HepG2 (cell line): ENCODE measurements around the gene PHF5A. TPM values are rescaled to one million over a fixed set of nuclear protein-coding genes. Genes with fewer than 3 reads are reported as not detected.

Source experiments
- ADNP ChIP-seq: sonication (generic); formaldehyde crosslinking; IDR thresholded peaks from 2 replicates; pipeline ENCODE4 v1.4.0; 2020; ENCODE audit warnings: missing genetic modification reagents
- GPN1 ChIP-seq: sonication (generic); formaldehyde crosslinking; IDR thresholded peaks from 2 replicates; pipeline ENCODE4 v1.5.1; 2020; ENCODE audit warnings: missing genetic modification reagents, borderline replicate concordance
- NFYB ChIP-seq: sonication (generic); formaldehyde crosslinking; IDR thresholded peaks from 2 replicates; pipeline ENCODE4 v1.4.0; 2020; ENCODE audit warnings: missing genetic modification reagents
- PTBP1 ChIP-seq: fragments of 200-400 bp; formaldehyde crosslinking; IDR thresholded peaks from 2 replicates; pipeline ENCODE4 v1.6.1; 2018; ENCODE audit warnings: low read length, low read depth; ENCODE audit not compliant: poor library complexity, severe bottlenecking
- SALL1 ChIP-seq: sonication (generic); formaldehyde crosslinking; IDR thresholded peaks from 2 replicates; pipeline ENCODE4 v1.8.0; 2022; ENCODE audit warnings: mild to moderate bottlenecking, missing genetic modification reagents
- ZNF841 ChIP-seq: sonication (generic); formaldehyde crosslinking; IDR thresholded peaks from 2 replicates; pipeline ENCODE4 v1.8.1; 2023; ENCODE audit warnings: missing genetic modification reagents, borderline replicate concordance
- polyA plus RNA-seq, 8 experiments: library from polyadenylated mRNA; depleted of rRNA in 3 of 8; stranded (reverse) in 7 of 8; unstranded in 1 of 8; fragments of >200 nt; fragmentation: Illumina TruSeq in 4 of 8; extraction: Trizol in 4 of 8; gene quantifications; 2 replicates each; pipeline versions ENCODE4 v1.2.1 to v1.2.3, GENCODE V29; 2011 to 2016; ENCODE audit warnings: low read depth in 4 of 8, missing spikeins in 1 of 8, mixed read lengths in 1 of 8; ENCODE audit not compliant: insufficient read depth in 1 of 8
- total RNA-seq, 5 experiments: library from RNA; depleted of rRNA; stranded (reverse); fragments of >200 nt; fragmentation: Illumina TruSeq; extraction: Trizol; gene quantifications; 2 replicates each; pipeline ENCODE4 v1.2.3, GENCODE V29; 2016; ENCODE audit warnings: low read depth in 1 of 5
- TF ChIP-seq, protein P1 (sequence below): IDR thresholded peaks from 2 replicates; pipeline ENCODE4 v1.4.0; 2020; ENCODE audit warnings: mild to moderate bottlenecking, missing genetic modification reagents
- TF ChIP-seq, protein P2 (sequence below): sonication (generic); formaldehyde crosslinking; conservative IDR thresholded peaks from 2 replicates; pipeline ENCODE4 v1.8.0; 2022; ENCODE audit warnings: low read depth, missing genetic modification reagents
- TF ChIP-seq, protein P3 (sequence below): IDR thresholded peaks from 2 replicates; pipeline ENCODE4 v1.6.1; 2012; ENCODE audit warnings: low read length, improper control_type of control experiment
- TF ChIP-seq, protein P4 (sequence below): sonication (generic); formaldehyde crosslinking; IDR thresholded peaks from 2 replicates; pipeline ENCODE4 v1.5.0; 2020; ENCODE audit warnings: mild to moderate bottlenecking, missing genetic modification reagents, borderline replicate concordance

The PHF5A gene
- total and polyA plus RNA-seq, 2 of the 13 experiments (the other 11 are each of a cell fraction or from before 2014, with no cell fraction given), result 56.6 to 105 TPM

DNA sequence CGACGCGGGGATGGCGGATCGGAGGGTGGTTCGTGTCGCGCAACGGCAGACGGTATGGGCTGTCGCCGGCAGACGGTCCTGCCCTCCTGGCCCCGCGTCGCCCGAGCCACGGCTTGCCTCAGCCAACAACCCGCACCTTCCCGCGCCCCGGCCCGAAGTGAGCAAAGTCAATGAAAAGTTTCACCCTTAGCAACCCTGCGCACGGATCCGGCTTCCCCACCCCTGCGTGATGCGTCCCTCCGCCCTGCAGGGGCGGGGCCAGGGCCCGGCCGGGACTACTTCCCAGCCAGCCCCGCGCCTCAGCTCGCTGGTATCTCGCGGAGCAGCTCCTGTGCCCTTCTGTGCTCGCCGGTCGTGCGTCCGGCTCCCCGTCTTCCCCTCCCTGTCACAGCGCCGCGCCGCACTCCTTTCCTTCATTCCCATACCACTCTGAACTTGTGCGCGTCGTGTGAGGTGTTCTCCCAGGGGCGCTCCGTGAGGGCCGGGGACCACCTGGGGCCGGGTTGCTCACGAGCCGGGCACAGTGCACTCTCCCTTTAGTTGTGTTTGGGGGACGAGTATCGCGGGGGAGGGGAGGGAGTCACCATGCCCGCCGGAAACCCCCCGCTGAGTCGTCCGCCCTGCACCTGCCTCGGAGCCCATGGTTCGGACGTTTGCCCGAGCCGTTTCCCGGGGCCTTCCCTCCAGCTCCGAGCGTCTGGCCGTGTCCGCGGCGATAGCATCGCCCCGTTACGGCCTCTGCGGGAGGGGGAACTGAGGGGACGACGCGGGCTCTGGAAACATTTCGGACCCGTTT, 21.7 kb downstream of the PHF5A start, which contains the start of gene TOB2 (continued):
- TF ChIP-seq, protein P1, sequence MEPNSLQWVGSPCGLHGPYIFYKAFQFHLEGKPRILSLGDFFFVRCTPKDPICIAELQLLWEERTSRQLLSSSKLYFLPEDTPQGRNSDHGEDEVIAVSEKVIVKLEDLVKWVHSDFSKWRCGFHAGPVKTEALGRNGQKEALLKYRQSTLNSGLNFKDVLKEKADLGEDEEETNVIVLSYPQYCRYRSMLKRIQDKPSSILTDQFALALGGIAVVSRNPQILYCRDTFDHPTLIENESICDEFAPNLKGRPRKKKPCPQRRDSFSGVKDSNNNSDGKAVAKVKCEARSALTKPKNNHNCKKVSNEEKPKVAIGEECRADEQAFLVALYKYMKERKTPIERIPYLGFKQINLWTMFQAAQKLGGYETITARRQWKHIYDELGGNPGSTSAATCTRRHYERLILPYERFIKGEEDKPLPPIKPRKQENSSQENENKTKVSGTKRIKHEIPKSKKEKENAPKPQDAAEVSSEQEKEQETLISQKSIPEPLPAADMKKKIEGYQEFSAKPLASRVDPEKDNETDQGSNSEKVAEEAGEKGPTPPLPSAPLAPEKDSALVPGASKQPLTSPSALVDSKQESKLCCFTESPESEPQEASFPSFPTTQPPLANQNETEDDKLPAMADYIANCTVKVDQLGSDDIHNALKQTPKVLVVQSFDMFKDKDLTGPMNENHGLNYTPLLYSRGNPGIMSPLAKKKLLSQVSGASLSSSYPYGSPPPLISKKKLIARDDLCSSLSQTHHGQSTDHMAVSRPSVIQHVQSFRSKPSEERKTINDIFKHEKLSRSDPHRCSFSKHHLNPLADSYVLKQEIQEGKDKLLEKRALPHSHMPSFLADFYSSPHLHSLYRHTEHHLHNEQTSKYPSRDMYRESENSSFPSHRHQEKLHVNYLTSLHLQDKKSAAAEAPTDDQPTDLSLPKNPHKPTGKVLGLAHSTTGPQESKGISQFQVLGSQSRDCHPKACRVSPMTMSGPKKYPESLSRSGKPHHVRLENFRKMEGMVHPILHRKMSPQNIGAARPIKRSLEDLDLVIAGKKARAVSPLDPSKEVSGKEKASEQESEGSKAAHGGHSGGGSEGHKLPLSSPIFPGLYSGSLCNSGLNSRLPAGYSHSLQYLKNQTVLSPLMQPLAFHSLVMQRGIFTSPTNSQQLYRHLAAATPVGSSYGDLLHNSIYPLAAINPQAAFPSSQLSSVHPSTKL (CRISPR knock-in tag), result peak; percentile 64
- TF ChIP-seq SALL1 (CRISPR knock-in tag) (peak; percentile 96), ADNP (CRISPR knock-in tag) (peak; percentile 24; the same call in 1 of the 2 replicates), ZNF841 (CRISPR knock-in tag) (peak; percentile 97), PTBP1 (peak; percentile 57), NFYB (CRISPR knock-in tag) (peak; percentile 53; the same call in 1 of the 2 replicates), GPN1 (CRISPR knock-in tag) (peak; percentile 61; the same call in 1 of the 2 replicates)
- TF ChIP-seq, protein P2, sequence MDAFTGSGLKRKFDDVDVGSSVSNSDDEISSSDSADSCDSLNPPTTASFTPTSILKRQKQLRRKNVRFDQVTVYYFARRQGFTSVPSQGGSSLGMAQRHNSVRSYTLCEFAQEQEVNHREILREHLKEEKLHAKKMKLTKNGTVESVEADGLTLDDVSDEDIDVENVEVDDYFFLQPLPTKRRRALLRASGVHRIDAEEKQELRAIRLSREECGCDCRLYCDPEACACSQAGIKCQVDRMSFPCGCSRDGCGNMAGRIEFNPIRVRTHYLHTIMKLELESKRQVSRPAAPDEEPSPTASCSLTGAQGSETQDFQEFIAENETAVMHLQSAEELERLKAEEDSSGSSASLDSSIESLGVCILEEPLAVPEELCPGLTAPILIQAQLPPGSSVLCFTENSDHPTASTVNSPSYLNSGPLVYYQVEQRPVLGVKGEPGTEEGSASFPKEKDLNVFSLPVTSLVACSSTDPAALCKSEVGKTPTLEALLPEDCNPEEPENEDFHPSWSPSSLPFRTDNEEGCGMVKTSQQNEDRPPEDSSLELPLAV (CRISPR knock-in tag), result no peak; the same call in 1 of the 2 replicates
- TF ChIP-seq, protein P3, sequence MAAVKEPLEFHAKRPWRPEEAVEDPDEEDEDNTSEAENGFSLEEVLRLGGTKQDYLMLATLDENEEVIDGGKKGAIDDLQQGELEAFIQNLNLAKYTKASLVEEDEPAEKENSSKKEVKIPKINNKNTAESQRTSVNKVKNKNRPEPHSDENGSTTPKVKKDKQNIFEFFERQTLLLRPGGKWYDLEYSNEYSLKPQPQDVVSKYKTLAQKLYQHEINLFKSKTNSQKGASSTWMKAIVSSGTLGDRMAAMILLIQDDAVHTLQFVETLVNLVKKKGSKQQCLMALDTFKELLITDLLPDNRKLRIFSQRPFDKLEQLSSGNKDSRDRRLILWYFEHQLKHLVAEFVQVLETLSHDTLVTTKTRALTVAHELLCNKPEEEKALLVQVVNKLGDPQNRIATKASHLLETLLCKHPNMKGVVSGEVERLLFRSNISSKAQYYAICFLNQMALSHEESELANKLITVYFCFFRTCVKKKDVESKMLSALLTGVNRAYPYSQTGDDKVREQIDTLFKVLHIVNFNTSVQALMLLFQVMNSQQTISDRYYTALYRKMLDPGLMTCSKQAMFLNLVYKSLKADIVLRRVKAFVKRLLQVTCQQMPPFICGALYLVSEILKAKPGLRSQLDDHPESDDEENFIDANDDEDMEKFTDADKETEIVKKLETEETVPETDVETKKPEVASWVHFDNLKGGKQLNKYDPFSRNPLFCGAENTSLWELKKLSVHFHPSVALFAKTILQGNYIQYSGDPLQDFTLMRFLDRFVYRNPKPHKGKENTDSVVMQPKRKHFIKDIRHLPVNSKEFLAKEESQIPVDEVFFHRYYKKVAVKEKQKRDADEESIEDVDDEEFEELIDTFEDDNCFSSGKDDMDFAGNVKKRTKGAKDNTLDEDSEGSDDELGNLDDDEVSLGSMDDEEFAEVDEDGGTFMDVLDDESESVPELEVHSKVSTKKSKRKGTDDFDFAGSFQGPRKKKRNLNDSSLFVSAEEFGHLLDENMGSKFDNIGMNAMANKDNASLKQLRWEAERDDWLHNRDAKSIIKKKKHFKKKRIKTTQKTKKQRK, result no peak
- TF ChIP-seq, protein P4, sequence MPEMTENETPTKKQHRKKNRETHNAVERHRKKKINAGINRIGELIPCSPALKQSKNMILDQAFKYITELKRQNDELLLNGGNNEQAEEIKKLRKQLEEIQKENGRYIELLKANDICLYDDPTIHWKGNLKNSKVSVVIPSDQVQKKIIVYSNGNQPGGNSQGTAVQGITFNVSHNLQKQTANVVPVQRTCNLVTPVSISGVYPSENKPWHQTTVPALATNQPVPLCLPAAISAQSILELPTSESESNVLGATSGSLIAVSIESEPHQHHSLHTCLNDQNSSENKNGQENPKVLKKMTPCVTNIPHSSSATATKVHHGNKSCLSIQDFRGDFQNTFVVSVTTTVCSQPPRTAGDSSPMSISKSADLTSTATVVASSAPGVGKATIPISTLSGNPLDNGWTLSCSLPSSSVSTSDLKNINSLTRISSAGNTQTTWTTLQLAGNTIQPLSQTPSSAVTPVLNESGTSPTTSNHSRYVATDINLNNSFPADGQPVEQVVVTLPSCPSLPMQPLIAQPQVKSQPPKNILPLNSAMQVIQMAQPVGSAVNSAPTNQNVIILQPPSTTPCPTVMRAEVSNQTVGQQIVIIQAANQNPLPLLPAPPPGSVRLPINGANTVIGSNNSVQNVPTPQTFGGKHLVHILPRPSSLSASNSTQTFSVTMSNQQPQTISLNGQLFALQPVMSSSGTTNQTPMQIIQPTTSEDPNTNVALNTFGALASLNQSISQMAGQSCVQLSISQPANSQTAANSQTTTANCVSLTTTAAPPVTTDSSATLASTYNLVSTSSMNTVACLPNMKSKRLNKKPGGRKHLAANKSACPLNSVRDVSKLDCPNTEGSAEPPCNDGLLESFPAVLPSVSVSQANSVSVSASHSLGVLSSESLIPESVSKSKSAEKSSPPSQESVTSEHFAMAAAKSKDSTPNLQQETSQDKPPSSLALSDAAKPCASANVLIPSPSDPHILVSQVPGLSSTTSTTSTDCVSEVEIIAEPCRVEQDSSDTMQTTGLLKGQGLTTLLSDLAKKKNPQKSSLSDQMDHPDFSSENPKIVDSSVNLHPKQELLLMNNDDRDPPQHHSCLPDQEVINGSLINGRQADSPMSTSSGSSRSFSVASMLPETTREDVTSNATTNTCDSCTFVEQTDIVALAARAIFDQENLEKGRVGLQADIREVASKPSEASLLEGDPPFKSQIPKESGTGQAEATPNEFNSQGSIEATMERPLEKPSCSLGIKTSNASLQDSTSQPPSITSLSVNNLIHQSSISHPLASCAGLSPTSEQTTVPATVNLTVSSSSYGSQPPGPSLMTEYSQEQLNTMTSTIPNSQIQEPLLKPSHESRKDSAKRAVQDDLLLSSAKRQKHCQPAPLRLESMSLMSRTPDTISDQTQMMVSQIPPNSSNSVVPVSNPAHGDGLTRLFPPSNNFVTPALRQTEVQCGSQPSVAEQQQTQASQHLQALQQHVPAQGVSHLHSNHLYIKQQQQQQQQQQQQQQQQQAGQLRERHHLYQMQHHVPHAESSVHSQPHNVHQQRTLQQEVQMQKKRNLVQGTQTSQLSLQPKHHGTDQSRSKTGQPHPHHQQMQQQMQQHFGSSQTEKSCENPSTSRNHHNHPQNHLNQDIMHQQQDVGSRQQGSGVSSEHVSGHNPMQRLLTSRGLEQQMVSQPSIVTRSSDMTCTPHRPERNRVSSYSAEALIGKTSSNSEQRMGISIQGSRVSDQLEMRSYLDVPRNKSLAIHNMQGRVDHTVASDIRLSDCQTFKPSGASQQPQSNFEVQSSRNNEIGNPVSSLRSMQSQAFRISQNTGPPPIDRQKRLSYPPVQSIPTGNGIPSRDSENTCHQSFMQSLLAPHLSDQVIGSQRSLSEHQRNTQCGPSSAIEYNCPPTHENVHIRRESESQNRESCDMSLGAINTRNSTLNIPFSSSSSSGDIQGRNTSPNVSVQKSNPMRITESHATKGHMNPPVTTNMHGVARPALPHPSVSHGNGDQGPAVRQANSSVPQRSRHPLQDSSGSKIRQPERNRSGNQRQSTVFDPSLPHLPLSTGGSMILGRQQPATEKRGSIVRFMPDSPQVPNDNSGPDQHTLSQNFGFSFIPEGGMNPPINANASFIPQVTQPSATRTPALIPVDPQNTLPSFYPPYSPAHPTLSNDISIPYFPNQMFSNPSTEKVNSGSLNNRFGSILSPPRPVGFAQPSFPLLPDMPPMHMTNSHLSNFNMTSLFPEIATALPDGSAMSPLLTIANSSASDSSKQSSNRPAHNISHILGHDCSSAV (CRISPR knock-in tag), result no peak
